HG02571 (cell line): ENCODE results near the gene SERPINE1.

Experiments
- ATAC-seq: cut with Tn5 transposase; IDR thresholded peaks from one replicate; pipeline ENCODE4 v1.9.1; 2021; ENCODE audit warnings: mild to moderate bottlenecking, moderate library complexity; ENCODE audit not compliant: unreplicated experiment

Gene SERPINE1

GRCh38 chr7:101185258-101185839 is 58.4 kb downstream of the SERPINE1 start:
- no peak for ATAC-seq

GRCh38 chr7:101186194-101186593 is 59.3 kb downstream of the SERPINE1 start:
- no peak for ATAC-seq

- ATAC-seq = no peak
Observed at GRCh38 chr7:101186844-101187428, 60.0 kb downstream of the SERPINE1 start.
